OCI-LY1 (cell line): ENCODE data around the gene KRT17.

Source experiments
- H2AFZ ChIP-seq: fragments of 200-600 bp; sonication (generic), shearing (Covaris generic); 2 replicates; pipeline ENCODE4 v1.6.0; 2014; ENCODE audit warnings: antibody characterized with exemption, mild to moderate bottlenecking, low read length
- H3F3A ChIP-seq: fragments of 200-600 bp; sonication (generic), shearing (Covaris generic); 2 replicates; pipeline ENCODE4 v1.6.0; 2014; ENCODE audit warnings: mild to moderate bottlenecking, antibody characterized with exemption, low read length, moderate library complexity; ENCODE audit not compliant: insufficient read depth
- H3K27ac ChIP-seq: fragments of 200-600 bp; sonication (generic); 2 replicates; pipeline ENCODE4 v1.5.1; 2014; ENCODE audit warnings: low read length, mixed run types, mild to moderate bottlenecking, low read depth; ENCODE audit not compliant: poor library complexity, severe bottlenecking
- H3K27me3 ChIP-seq: fragments of 200-600 bp; sonication (generic); 2 replicates; pipeline ENCODE4 v1.6.0; 2014; ENCODE audit warnings: antibody characterized with exemption, mild to moderate bottlenecking, low read length, moderate library complexity; ENCODE audit not compliant: insufficient read depth
- H3K36me3 ChIP-seq: fragments of 200-600 bp; sonication (generic); 2 replicates; pipeline ENCODE4 v1.6.1; 2014; ENCODE audit warnings: mild to moderate bottlenecking, antibody characterized with exemption, low read length, moderate library complexity, mixed read lengths; ENCODE audit not compliant: insufficient read depth
- H3K4me1 ChIP-seq: fragments of 200-600 bp; sonication (generic); 2 replicates; pipeline ENCODE4 v1.5.1; 2014; ENCODE audit warnings: mild to moderate bottlenecking, low read length, moderate library complexity; ENCODE audit not compliant: insufficient read depth, severe bottlenecking
- H3K4me2 ChIP-seq: fragments of 200-600 bp; sonication (generic), shearing (Covaris generic); 2 replicates; pipeline ENCODE4 v1.6.1; 2014; ENCODE audit warnings: low read length
- H3K4me3 ChIP-seq: fragments of 200-600 bp; sonication (generic); 2 replicates; pipeline ENCODE4 v1.5.1; 2014; ENCODE audit warnings: low read length, low read depth, mild to moderate bottlenecking, mixed read lengths; ENCODE audit not compliant: poor library complexity, severe bottlenecking
- H3K79me2 ChIP-seq: fragments of 200-600 bp; shearing (Covaris generic); 2 replicates; pipeline ENCODE4 v1.6.1; 2016; ENCODE audit warnings: mixed run types, low read length, mixed read lengths; ENCODE audit not compliant: insufficient read depth
- H3K9ac ChIP-seq: fragments of 200-600 bp; sonication (generic), shearing (Covaris generic); 2 replicates; pipeline ENCODE4 v1.6.1; 2014; ENCODE audit warnings: mild to moderate bottlenecking, low read length, mixed read lengths
- H3K9me2 ChIP-seq: fragments of 200-600 bp; sonication (generic), shearing (Covaris generic); 2 replicates; pipeline ENCODE4 v1.6.1; 2014; ENCODE audit warnings: low read depth, mild to moderate bottlenecking, low read length, mixed read lengths
- H3K9me3 ChIP-seq: fragments of 200-600 bp; shearing (Covaris generic); 2 replicates; pipeline ENCODE4 v1.6.1; 2014; ENCODE audit warnings: low read length, mixed read lengths
- H4K20me1 ChIP-seq: fragments of 200-600 bp; sonication (generic), shearing (Covaris generic); 2 replicates; pipeline ENCODE4 v1.6.0; 2016; ENCODE audit warnings: mild to moderate bottlenecking, low read length; ENCODE audit not compliant: insufficient read depth
- EZH2 ChIP-seq: fragments of 200-600 bp; sonication (generic), shearing (Covaris generic); IDR thresholded peaks from 2 replicates; pipeline ENCODE4 v1.8.0; 2017; ENCODE audit warnings: borderline replicate concordance, mixed run types, mild to moderate bottlenecking, antibody characterized with exemption, low read length, moderate library complexity, mixed read lengths
- TF ChIP-seq, protein P1 (sequence below): fragments of 200-600 bp; sonication (generic), shearing (Covaris generic); IDR thresholded peaks from 2 replicates; pipeline ENCODE4 v1.5.1; 2017; ENCODE audit warnings: mild to moderate bottlenecking, antibody characterized with exemption, low read length, moderate library complexity, mixed read lengths

KRT17 gene

DNA sequence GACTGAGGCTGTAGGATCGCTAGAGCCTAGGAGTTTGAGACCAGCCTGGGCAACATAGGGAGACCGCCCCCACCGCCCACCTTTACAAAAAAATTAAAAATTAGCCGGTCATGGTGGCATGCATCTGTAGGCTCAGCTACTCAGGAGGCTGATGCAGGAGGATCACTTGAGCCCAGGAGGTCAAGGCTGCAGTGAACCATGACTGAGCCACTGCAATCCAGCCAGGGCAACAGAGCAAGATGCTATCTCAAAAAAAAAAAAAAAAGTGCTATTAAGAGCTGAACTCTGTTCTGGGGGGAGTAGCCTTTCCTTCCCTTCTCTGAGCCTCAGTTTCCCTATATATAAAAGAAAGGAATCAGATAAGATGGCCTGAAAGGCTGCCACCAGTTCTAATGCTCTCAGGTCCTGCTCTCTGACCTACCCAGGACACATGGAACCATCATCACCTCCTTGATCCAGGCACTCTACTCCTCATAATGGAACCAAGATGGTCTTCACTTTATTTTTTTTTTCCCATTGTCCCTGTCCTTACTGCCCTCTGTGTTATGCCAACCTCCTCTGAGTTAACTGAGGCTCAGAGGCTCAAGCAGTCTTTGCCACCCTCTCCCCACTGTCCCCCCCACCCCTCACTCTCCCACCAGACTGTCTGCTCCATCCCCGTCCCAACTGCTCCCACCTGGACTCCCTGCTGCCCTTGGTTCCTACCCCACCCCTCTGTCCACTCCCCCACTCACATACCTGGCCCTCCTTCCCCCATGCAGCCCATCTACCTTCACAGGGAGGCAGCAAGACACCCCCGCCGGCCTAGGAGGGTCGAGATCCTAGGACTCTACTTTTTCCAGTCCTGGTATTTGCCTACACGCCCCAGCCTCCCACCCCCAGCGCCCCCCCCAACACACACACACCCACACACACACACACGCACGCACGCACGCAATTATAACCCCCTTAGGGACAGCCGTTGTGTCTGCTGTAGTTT lies 40.5 kb upstream of the KRT17 start:
- no peaks in the 10 kb centered on the region for H3K9me2 ChIP-seq
- H3F3A ChIP-seq = no peaks in the 10 kb centered on the region
- peak overlapping the region; percentile 40; the same call in 1 of the 2 replicates for H3K9ac ChIP-seq
- no peak overlapping the region for H2AFZ ChIP-seq
- H3K27ac ChIP-seq = no peak overlapping the region
- H3K4me1 ChIP-seq = peaks cover 23% of the 10 kb centered on the region
- H3K36me3 ChIP-seq = no peaks in the 10 kb centered on the region
- no peaks in the 10 kb centered on the region for H3K79me2 ChIP-seq
- no peaks in the 10 kb centered on the region for H4K20me1 ChIP-seq
- TF ChIP-seq, protein P1, sequence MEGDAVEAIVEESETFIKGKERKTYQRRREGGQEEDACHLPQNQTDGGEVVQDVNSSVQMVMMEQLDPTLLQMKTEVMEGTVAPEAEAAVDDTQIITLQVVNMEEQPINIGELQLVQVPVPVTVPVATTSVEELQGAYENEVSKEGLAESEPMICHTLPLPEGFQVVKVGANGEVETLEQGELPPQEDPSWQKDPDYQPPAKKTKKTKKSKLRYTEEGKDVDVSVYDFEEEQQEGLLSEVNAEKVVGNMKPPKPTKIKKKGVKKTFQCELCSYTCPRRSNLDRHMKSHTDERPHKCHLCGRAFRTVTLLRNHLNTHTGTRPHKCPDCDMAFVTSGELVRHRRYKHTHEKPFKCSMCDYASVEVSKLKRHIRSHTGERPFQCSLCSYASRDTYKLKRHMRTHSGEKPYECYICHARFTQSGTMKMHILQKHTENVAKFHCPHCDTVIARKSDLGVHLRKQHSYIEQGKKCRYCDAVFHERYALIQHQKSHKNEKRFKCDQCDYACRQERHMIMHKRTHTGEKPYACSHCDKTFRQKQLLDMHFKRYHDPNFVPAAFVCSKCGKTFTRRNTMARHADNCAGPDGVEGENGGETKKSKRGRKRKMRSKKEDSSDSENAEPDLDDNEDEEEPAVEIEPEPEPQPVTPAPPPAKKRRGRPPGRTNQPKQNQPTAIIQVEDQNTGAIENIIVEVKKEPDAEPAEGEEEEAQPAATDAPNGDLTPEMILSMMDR = no peak
- TF ChIP-seq EZH2 = no peak
- peak overlapping the region; percentile 61 for H3K4me2 ChIP-seq
- H3K27me3 ChIP-seq = no peaks in the 10 kb centered on the region
- H3K4me3 ChIP-seq = peak overlapping the region; percentile 54
- no peaks in the 10 kb centered on the region for H3K9me3 ChIP-seq

DNA sequence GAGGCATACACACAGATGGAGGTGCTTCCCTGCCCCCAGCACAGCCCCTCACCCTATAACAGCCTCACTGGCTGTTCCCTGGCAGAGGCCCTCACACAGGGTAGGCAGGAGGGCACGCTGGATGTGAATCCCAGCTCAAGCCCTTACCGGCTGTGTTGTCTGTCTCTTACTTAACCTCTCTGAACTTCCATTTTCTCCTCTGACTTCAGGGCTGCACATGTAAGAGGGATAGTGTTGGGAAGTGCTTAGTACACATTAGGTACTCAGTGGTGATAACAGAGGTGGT lies 39.7 kb upstream of the KRT17 start:
- Histone ChIP-seq H3K4me1 (peaks cover 23% of the 10 kb centered on the region), H2AFZ (no peak overlapping the region), H3K9me2 (no peaks in the 10 kb centered on the region), H4K20me1 (no peaks in the 10 kb centered on the region), H3K4me2 (no peak overlapping the region), H3K9ac (no peak overlapping the region), H3K36me3 (no peaks in the 10 kb centered on the region), H3K9me3 (no peaks in the 10 kb centered on the region), H3K27me3 (no peaks in the 10 kb centered on the region), H3K27ac (no peak overlapping the region), H3K79me2 (no peaks in the 10 kb centered on the region), H3K4me3 (no peak overlapping the region), H3F3A (no peaks in the 10 kb centered on the region)
- TF ChIP-seq, protein P1 = no peak
- no peak for TF ChIP-seq EZH2

DNA sequence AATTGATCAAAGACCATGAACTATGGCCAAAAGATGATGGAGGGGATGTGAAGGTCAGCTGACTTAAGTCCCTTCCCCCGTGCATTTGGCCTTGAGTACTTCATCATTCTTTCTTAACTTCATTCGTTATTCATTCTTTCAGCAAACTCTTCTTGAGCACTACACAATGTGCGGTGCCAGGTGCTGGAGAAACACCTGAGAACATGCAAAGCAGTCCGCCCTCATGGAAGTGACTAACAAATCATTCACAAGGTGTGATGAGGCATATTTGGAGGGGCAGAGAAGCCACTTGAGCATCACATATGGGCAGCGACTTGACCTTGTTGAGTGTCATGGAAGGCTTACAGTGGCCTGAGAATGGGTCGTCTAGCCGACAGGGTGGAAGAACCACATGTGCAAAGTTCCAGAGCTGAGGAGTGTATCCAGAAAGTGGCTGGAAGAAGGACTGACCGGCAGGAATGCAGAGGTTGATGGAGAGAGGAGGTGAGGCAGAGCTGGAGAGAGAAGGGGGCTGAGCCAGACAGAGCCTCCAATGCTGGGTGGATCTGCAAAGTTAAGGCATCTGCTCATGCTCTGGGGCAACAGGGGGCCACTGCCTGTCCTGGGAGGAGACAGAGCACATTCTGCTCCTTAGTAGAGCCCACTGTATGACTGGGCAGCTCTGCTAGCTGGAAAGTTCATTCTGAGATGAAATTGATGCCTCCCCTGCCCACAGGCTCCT lies 39.2 kb upstream of the KRT17 start:
- Histone ChIP-seq H3K9ac (no peak overlapping the region), H3F3A (no peaks in the 10 kb centered on the region), H3K36me3 (no peaks in the 10 kb centered on the region), H4K20me1 (no peaks in the 10 kb centered on the region), H3K9me3 (no peaks in the 10 kb centered on the region), H3K4me3 (no peak overlapping the region), H2AFZ (no peak overlapping the region), H3K27me3 (no peaks in the 10 kb centered on the region), H3K79me2 (no peaks in the 10 kb centered on the region), H3K27ac (no peak overlapping the region), H3K4me1 (peaks cover 23% of the 10 kb centered on the region), H3K4me2 (no peak overlapping the region), H3K9me2 (no peaks in the 10 kb centered on the region)
- TF ChIP-seq EZH2 = no peak
- TF ChIP-seq, protein P1 = no peak
